ENCODE measurements around the gene KBTBD7.

The KBTBD7 gene

DNA sequence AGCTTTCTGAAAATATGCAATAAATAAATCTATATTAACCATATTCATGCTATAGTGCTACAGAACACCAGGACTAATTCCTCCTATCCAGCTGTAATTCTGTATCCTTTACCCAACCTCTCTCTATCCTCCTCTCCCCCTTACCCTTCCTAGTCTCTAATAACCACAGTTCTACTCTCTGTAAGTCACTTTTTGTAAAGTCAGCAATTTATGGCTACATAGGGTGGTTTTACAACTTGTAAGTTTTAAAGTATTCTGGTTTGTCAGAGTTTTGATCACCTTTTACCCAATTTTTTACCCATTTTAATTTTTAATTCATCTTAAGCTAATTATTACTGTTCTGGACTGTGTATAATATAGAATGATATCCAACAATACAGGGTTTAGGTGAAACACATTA lies 35.0 kb upstream of the KBTBD7 start:
- TF ChIP-seq, protein P1, sequence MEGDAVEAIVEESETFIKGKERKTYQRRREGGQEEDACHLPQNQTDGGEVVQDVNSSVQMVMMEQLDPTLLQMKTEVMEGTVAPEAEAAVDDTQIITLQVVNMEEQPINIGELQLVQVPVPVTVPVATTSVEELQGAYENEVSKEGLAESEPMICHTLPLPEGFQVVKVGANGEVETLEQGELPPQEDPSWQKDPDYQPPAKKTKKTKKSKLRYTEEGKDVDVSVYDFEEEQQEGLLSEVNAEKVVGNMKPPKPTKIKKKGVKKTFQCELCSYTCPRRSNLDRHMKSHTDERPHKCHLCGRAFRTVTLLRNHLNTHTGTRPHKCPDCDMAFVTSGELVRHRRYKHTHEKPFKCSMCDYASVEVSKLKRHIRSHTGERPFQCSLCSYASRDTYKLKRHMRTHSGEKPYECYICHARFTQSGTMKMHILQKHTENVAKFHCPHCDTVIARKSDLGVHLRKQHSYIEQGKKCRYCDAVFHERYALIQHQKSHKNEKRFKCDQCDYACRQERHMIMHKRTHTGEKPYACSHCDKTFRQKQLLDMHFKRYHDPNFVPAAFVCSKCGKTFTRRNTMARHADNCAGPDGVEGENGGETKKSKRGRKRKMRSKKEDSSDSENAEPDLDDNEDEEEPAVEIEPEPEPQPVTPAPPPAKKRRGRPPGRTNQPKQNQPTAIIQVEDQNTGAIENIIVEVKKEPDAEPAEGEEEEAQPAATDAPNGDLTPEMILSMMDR (IDR thresholded peaks at IDR 0.05; ENCODE audit: insufficient read depth, low read depth, low read length, missing control alignments) = no peak
- no peak for DNase-seq (ENCODE audit: low read depth)
- H3K4me3 ChIP-seq (ENCODE audit: low read depth, low read length) = no peak overlapping the region

DNA sequence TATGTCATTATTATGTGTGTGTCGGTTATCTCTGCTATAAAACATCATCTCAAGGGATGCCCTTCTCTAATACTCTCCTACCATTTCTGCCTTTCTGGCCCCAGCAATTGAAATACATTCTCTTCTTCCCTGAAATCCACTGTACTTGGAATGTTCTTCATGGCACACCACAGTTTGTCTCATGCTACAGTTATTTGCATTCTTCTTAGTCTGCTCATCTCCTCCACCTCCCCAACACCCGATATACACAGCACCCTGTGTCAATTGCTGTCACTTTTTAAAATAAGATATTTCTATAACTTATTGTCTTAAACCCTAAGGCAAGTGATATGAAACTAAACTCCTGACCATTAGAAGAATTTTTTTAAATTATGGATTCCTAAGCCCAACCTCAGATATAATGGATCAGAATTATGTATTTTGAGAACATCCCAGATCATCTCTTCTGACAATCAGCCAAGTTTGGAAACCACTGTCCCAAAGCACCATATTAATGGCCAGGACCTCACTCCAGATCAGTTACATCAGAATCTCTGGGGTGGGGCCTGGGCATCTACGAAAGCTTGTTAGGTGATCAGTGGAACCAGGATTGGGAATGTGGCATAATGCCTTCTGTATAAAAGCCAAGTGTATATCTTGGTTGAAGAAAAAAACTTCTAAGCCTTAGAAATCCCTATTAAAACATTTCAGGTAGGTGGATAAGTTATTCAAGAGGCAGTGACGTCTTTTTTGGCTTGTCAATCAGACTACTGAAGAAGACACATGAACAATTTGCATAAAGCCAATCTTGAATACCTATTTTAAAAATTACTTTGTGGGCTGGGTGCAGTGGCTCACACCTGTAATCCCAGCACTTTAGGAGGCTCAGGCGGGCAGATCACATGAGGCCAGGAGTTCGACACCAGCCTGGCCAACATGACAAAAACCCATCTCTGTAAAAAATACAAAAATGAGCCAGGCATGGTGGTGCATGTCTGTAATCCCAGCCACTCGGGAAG lies 30.0 kb upstream of the KBTBD7 start:
- DNase-seq (ENCODE audit: low read depth) = no peak
- TF ChIP-seq, protein P1 (IDR thresholded peaks at IDR 0.05; ENCODE audit: insufficient read depth, low read depth, low read length, missing control alignments) = no peak

DNA sequence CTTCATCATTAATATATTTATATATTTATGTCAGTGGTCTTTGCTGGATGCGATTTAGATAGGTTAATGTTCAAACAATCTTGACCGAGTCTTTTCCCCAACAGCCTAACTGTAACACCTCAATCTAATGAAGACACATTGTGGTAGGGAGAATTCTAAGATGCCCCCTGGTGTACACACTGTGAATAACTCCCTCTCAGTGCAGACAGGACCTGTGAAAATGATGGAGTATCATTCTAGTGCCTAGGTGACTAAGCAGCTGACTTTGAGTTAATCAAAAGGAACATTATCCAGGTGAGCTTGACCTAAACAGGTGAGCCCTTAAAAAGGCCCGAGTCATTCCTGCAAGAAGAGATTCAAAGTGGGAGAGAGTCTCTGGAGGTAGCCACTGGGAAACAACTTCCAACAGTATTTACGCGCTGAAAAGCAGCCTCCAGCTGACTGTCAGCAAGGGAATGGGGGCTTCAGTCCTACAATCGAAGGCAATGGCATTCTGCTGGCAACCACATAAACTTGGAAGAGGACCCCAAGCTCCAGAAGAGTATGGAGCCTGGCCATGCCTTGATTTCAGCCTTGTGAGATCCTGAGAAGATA lies 28.0 kb upstream of the KBTBD7 start:
- no peak overlapping the region for H3K4me3 ChIP-seq (ENCODE audit: low read depth, low read length)
- peak; percentile 68 for DNase-seq (ENCODE audit: low read depth)
- TF ChIP-seq, protein P1 (IDR thresholded peaks at IDR 0.05; ENCODE audit: insufficient read depth, low read depth, low read length, missing control alignments) = peak; percentile 65

More for the DNA sequence above, 30.0 kb upstream of the KBTBD7 start:
- no peak overlapping the region for H3K4me3 ChIP-seq (ENCODE audit: low read depth, low read length)

DNA sequence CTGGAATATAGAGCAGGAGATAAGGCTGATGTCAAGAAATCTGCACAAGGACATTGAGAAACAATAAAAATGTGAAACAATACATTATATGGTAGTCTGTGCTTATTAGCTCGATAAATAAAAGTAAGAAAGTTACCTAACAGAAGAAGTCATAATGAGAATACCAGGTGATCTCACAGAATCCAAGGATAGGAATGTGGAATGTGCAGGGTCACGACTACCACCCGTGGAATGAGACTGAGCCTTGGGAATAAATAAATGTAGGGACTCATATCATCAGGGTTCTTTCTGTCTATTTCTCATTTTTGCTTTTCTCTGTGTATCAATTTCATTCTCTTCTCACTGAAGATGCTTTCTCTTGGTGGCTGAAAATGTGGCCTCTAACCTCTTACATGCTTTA lies 26.0 kb upstream of the KBTBD7 start:
- DNase-seq (ENCODE audit: low read depth) = no peak
- no peak overlapping the region for H3K4me3 ChIP-seq (ENCODE audit: low read depth, low read length)
- TF ChIP-seq, protein P1 (IDR thresholded peaks at IDR 0.05; ENCODE audit: insufficient read depth, low read depth, low read length, missing control alignments) = no peak

DNA sequence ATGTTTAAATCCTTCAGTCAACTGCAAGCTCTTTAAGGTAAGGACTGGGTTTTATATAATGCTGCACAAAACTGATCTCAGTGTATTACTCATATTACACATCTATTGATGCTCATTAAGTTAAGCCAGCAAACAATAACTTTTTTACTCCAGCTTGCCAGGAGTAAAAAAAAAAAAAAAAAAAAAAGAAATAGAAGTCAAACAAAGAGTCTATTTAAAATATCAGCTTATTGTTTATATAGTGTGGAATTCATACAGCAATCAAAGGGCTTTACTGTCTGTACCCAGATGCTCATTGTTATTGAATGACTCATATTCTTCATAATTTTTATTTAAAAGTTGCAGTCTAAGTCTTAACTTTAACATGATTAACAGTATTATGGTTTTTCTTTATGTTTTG lies 21.8 kb upstream of the KBTBD7 start:
- DNase-seq (ENCODE audit: low read depth) = no peak
- TF ChIP-seq, protein P1 (IDR thresholded peaks at IDR 0.05; ENCODE audit: insufficient read depth, low read depth, low read length, missing control alignments) = no peak
- H3K4me3 ChIP-seq (ENCODE audit: low read depth, low read length) = no peak overlapping the region

DNA sequence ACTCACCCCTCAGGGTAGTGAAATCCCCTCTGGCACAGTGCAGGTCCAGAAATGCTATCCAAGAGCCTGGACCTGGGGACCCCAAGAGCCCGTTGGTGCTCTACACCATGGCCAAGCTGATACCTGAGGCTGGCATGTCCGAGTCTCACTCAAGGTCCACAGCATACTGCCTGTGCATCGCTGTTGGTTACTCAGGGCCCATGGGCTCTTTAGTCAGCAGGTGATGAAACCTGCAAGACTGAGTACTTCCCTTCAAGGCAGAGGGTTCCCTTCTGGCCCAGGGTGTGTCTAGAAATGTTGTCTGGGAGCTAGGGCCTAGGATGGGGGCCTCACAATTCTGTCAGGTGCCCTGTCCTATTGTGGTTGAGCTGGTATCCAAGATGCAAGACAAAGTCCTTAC lies 19.6 kb upstream of the KBTBD7 start:
- no peak for DNase-seq (ENCODE audit: low read depth)
- H3K4me3 ChIP-seq (ENCODE audit: low read depth, low read length) = no peak overlapping the region
- TF ChIP-seq, protein P1 (IDR thresholded peaks at IDR 0.05; ENCODE audit: insufficient read depth, low read depth, low read length, missing control alignments) = no peak

Measured in GM12865 (cell line).